Effector CD4-positive, alpha-beta T cell (primary cell): ENCODE results near the gene HYAL3.
A peak's percentile ranks its signal among the peaks of the same experiment; 100 is the strongest.

Source experiments
- DNase-seq: peaks from one replicate; pipeline ENCODE4 v3.0.0-alpha.2; 2020

Gene HYAL3

GRCh38 chr3:50327943-50328691 is 28.9 kb upstream of the HYAL3 start, which contains the start of gene TUSC2:
TUSC2 (minus strand) TSS chr3:50328223; CDS start chr3:50328099, 124 bp downstream.
- DNase-seq: peak; percentile 93

GRCh38 chr3:50327129-50327528 is 27.9 kb upstream of the HYAL3 start:
- peak; percentile 1 for DNase-seq

- DNase-seq: no peak
Measured at GRCh38 chr3:50326182-50326541, 27.0 kb upstream of the HYAL3 start.

GRCh38 chr3:50325497-50326181 is 26.4 kb upstream of the HYAL3 start:
- no peak for DNase-seq

- DNase-seq: no peak
Measured at GRCh38 chr3:50325113-50325480, 25.9 kb upstream of the HYAL3 start.

GRCh38 chr3:50324351-50325112 is 25.3 kb upstream of the HYAL3 start:
- DNase-seq: peak; percentile 47

GRCh38 chr3:50323614-50324199 is 24.5 kb upstream of the HYAL3 start:
- DNase-seq: no peak

- DNase-seq: no peak
Measured at GRCh38 chr3:50323092-50323600, 23.9 kb upstream of the HYAL3 start.

- DNase-seq: peak; percentile 1
Measured at GRCh38 chr3:50322386-50323091, 23.3 kb upstream of the HYAL3 start, which contains the start of gene HYAL2. HYAL2 (minus strand) TSS chr3:50322745; CDS start chr3:50320489, 2,256 bp downstream.

GRCh38 chr3:50322115-50322385 is 22.8 kb upstream of the HYAL3 start:
- no peak for DNase-seq

GRCh38 chr3:50321336-50322114 is 22.3 kb upstream of the HYAL3 start:
- peak; percentile 72 for DNase-seq

- DNase-seq: peak; percentile 28
Measured at GRCh38 chr3:50320853-50321335, 21.7 kb upstream of the HYAL3 start.

GRCh38 chr3:50319894-50320625 is 20.9 kb upstream of the HYAL3 start:
- DNase-seq: peak; percentile 1

- no peak for DNase-seq
Measured at GRCh38 chr3:50319181-50319893, 20.1 kb upstream of the HYAL3 start.

- peak; percentile 2 for DNase-seq
Measured at GRCh38 chr3:50318615-50319014, 19.4 kb upstream of the HYAL3 start.

GRCh38 chr3:50318163-50318562 is 19.0 kb upstream of the HYAL3 start:
- no peak for DNase-seq

GRCh38 chr3:50317300-50317699 is 18.1 kb upstream of the HYAL3 start:
- DNase-seq: no peak

GRCh38 chr3:50316657-50317242 is 17.5 kb upstream of the HYAL3 start:
- peak; percentile 63 for DNase-seq

- DNase-seq: no peak
Measured at GRCh38 chr3:50314816-50315215, 15.6 kb upstream of the HYAL3 start.

- DNase-seq: no peak
Measured at GRCh38 chr3:50314342-50314741, 15.1 kb upstream of the HYAL3 start.
